PC-3 (cell line): Measurements from ENCODE around the gene CEBPZOS. TPM values are rescaled to one million over a fixed set of nuclear protein-coding genes. Genes with fewer than 3 reads are reported as not detected.

Experiments
- ATAC-seq: fragments of 200-7000 bp; cut with Tn5 transposase; 2 replicates; pipeline ENCODE4 v1.9.1; 2020; ENCODE audit warnings: mild to moderate bottlenecking, moderate library complexity
- BruUV-seq: library from RNA; stranded (reverse); fragments of 400-500 nt; replicated peaks from 2 replicates; lab custom pipeline; 2021; lab: Mats Ljungman, UMichigan
- CTCF ChIA-PET: fragments of 300-600 bp; sonication (Branson Sonifier 250); formaldehyde crosslinking; loops from one replicate; lab custom pipeline; 2022; ENCODE audit warnings: antibody characterized with exemption; lab: Charles Lee
- POLR2A ChIA-PET: fragments of 300-600 bp; sonication (Branson Sonifier 250); formaldehyde crosslinking; loops from one replicate; lab custom pipeline; 2022; ENCODE audit warnings: antibody characterized with exemption; ENCODE audit not compliant: unreplicated experiment; lab: Charles Lee
- DNase-seq: peaks from one replicate; pipeline ENCODE4 v3.0.0-alpha.2; 2015
- H2AFZ ChIP-seq: fragments of 300-600 bp; sonication (generic); 2 replicates; pipeline ENCODE4 v1.6.0; 2016; ENCODE audit warnings: antibody characterized with exemption, low read length
- H3F3A ChIP-seq: fragments of 300-600 bp; sonication (generic); one replicate; pipeline ENCODE4 v1.6.0; 2017; ENCODE audit warnings: antibody characterized with exemption, low read length, control low read depth, mild to moderate bottlenecking; ENCODE audit not compliant: unreplicated experiment
- H3K27ac ChIP-seq: fragments of 300-600 bp; sonication (generic); 2 replicates; pipeline ENCODE4 v1.5.1; 2016; ENCODE audit warnings: mild to moderate bottlenecking, low read length
- H3K27me3 ChIP-seq: fragments of 300-600 bp; sonication (generic); 2 replicates; pipeline ENCODE4 v1.6.1; 2016; ENCODE audit warnings: low read length, mixed read lengths
- H3K36me3 ChIP-seq: fragments of 300-600 bp; sonication (generic); 2 replicates; pipeline ENCODE4 v1.6.1; 2016; ENCODE audit warnings: low read depth, mixed run types, low read length, mixed read lengths
- H3K4me1 ChIP-seq: fragments of 300-600 bp; sonication (generic); 2 replicates; pipeline ENCODE4 v1.5.1; 2016; ENCODE audit warnings: low read length; ENCODE audit not compliant: insufficient read depth
- H3K4me2 ChIP-seq: fragments of 300-600 bp; sonication (generic); 2 replicates; pipeline ENCODE4 v1.6.0; 2016; ENCODE audit warnings: low read length
- H3K4me3 ChIP-seq: fragments of 300-600 bp; sonication (generic); 2 replicates; pipeline ENCODE4 v1.5.1; 2016; ENCODE audit warnings: mild to moderate bottlenecking, low read length, mixed read lengths
- H3K79me2 ChIP-seq: fragments of 300-600 bp; sonication (generic); 2 replicates; pipeline ENCODE4 v1.6.1; 2017; ENCODE audit warnings: low read length, mixed read lengths
- H3K9ac ChIP-seq: fragments of 300-600 bp; sonication (generic); 2 replicates; pipeline ENCODE4 v1.6.0; 2016; ENCODE audit warnings: mild to moderate bottlenecking, low read length
- H3K9me2 ChIP-seq: fragments of 300-600 bp; sonication (generic); replicated peaks from 2 replicates; pipeline ENCODE4 v1.6.1; 2016; ENCODE audit warnings: mixed run types, low read length, mixed read lengths
- H3K9me3 ChIP-seq: fragments of 300-600 bp; sonication (generic); 2 replicates; pipeline ENCODE4 v1.6.1; 2016; ENCODE audit warnings: low read length, mixed read lengths
- H4K20me1 ChIP-seq: fragments of 300-600 bp; sonication (generic); 2 replicates; pipeline ENCODE4 v1.6.1; 2016; ENCODE audit warnings: low read length, mixed read lengths
- EZH2 ChIP-seq: fragments of 300-600 bp; sonication (generic); IDR thresholded peaks from one replicate; pipeline ENCODE4 v1.6.1; 2017; ENCODE audit warnings: antibody characterized with exemption, mild to moderate bottlenecking, low read length; ENCODE audit not compliant: unreplicated experiment
- EZH2phosphoT487 ChIP-seq: fragments of 300-600 bp; sonication (generic); IDR thresholded peaks from 2 replicates; pipeline ENCODE4 v1.6.1; 2018; ENCODE audit warnings: mild to moderate bottlenecking, antibody characterized with exemption, low read length, borderline replicate concordance
- intact Hi-C: fragments of 100-400 bp; cut with micrococcal nuclease; formaldehyde crosslinking; loops from 2 replicates; pipeline ENCODE4 v1.9.0; 2023
- total RNA-seq: library from RNA; depleted of rRNA; stranded (reverse); fragments of >200 nt; gene quantifications from 2 replicates; pipeline ENCODE4 v1.2.3, GENCODE V29; 2014
- TF ChIP-seq, protein P1 (sequence below): fragments of 300-600 bp; sonication (generic); conservative IDR thresholded peaks from 2 replicates; pipeline ENCODE4 v1.5.1; 2017; ENCODE audit warnings: antibody characterized with exemption, low read depth, mild to moderate bottlenecking, low read length

CEBPZOS gene
- total RNA-seq, 1 experiment from 2014 or later = 30.8 TPM

- peaks cover 23% of the 10 kb centered on the region for H3K4me1 ChIP-seq
- peak within 1 kb of the TSS; percentile 89 for H2AFZ ChIP-seq
- BruUV-seq = TSS peak; percentile 75
- peak within 1 kb of the TSS; percentile 66 for H3K27ac ChIP-seq
- H3K9me2 ChIP-seq = no peaks in the 10 kb centered on the region
- intact Hi-C loops = loop anchor here (2.0 kb wide), 1 partner anchor 75 kb away; the partner anchor contains the start of gene EIF2AK2
- peak within 1 kb of the TSS; percentile 91 for H3K4me3 ChIP-seq
- peak; percentile 96 for ATAC-seq
- H3F3A ChIP-seq = no peaks in the 10 kb centered on the region
- H3K4me2 ChIP-seq = peak within 1 kb of the TSS; percentile 91
- TF ChIP-seq, protein P1, sequence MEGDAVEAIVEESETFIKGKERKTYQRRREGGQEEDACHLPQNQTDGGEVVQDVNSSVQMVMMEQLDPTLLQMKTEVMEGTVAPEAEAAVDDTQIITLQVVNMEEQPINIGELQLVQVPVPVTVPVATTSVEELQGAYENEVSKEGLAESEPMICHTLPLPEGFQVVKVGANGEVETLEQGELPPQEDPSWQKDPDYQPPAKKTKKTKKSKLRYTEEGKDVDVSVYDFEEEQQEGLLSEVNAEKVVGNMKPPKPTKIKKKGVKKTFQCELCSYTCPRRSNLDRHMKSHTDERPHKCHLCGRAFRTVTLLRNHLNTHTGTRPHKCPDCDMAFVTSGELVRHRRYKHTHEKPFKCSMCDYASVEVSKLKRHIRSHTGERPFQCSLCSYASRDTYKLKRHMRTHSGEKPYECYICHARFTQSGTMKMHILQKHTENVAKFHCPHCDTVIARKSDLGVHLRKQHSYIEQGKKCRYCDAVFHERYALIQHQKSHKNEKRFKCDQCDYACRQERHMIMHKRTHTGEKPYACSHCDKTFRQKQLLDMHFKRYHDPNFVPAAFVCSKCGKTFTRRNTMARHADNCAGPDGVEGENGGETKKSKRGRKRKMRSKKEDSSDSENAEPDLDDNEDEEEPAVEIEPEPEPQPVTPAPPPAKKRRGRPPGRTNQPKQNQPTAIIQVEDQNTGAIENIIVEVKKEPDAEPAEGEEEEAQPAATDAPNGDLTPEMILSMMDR = no peak
- TF ChIP-seq EZH2phosphoT487 (no peak), EZH2 (no peak)
- no peaks in the 10 kb centered on the region for H3K27me3 ChIP-seq
- H3K9me3 ChIP-seq = no peaks in the 10 kb centered on the region
- DNase-seq = peak; percentile 94
- peak within 1 kb of the TSS; percentile 92 for H3K9ac ChIP-seq
- peaks cover 20% of the 10 kb centered on the region for H4K20me1 ChIP-seq
- CTCF ChIA-PET = no interaction called here
- peaks cover 24% of the 10 kb centered on the region for H3K36me3 ChIP-seq
- H3K79me2 ChIP-seq = peaks cover 96% of the 10 kb centered on the region
- POLR2A ChIA-PET = interaction anchor here (1.4 kb wide), 1 partner anchor 90 kb away, joined by 4 read pairs; no protein-coding TSS in a partner anchor
These were observed 35.2 kb downstream of the CEBPZOS start, which contains the start of the genes CEBPZ and NDUFAF7 for GRCh38 chr2:37231241-37232130. TSS of gene CEBPZ (minus strand) at chr2:37231596. CDS start at chr2:37231567, 29 bp downstream. TSS of gene NDUFAF7 (plus strand) at chr2:37231658. CDS start at chr2:37231706, 48 bp downstream.

GRCh38 chr2:37232131-37232933, 36.0 kb downstream of the CEBPZOS start:
- peak; percentile 26 for ATAC-seq
- TF ChIP-seq EZH2phosphoT487 (no peak), EZH2 (no peak)
- TF ChIP-seq, protein P1 = no peak
- Histone ChIP-seq H3K36me3 (peaks cover 16% of the 10 kb centered on the region), H3F3A (no peaks in the 10 kb centered on the region), H3K4me1 (peaks cover 23% of the 10 kb centered on the region), H4K20me1 (peaks cover 20% of the 10 kb centered on the region), H3K4me2 (peak overlapping the region; percentile 91), H3K9me2 (no peaks in the 10 kb centered on the region), H3K27ac (0 out of 2 replicates have a peak overlapping the region, but pooled peaks have one; percentile 66), H3K27me3 (no peaks in the 10 kb centered on the region), H3K9ac (peak overlapping the region; percentile 92), H3K9me3 (no peaks in the 10 kb centered on the region), H3K4me3 (peak overlapping the region; percentile 91), H3K79me2 (peaks cover 87% of the 10 kb centered on the region), H2AFZ (peak overlapping the region; percentile 89)
- intact Hi-C loops = no loop called here
- CTCF ChIA-PET = no interaction called here
- peak; percentile 15 for DNase-seq
- BruUV-seq = no TSS peak
- POLR2A ChIA-PET = interaction anchor here (1.4 kb wide), 1 partner anchor 90 kb away, joined by 4 read pairs; no protein-coding TSS in a partner anchor
